HCT116 (cell line): Measurements from ENCODE around the gene SAMD13.

ENCODE experiments used
- CBX3 ChIP-seq: IDR thresholded peaks from 2 replicates; pipeline ENCODE4 v1.6.1; 2012; ENCODE audit warnings: low read depth
- TF ChIP-seq, protein P1 (sequence below), 3 experiments: fragments of 200-600 bp in 1 of 3; sonication (generic) in 1 of 3; IDR thresholded peaks in 2 of 3; conservative IDR thresholded peaks in 1 of 3; 2 replicates each; pipeline ENCODE4 v1.5.1; 2012 to 2017; ENCODE audit warnings: low read depth in 2 of 3, low read length in 2 of 3, antibody characterized with exemption in 1 of 3, borderline replicate concordance in 1 of 3, control low read depth in 1 of 3, mild to moderate bottlenecking in 1 of 3, mixed read lengths in 1 of 3, mixed run types in 1 of 3, moderate library complexity in 1 of 3; ENCODE audit not compliant: insufficient read depth in 1 of 3

DNA sequence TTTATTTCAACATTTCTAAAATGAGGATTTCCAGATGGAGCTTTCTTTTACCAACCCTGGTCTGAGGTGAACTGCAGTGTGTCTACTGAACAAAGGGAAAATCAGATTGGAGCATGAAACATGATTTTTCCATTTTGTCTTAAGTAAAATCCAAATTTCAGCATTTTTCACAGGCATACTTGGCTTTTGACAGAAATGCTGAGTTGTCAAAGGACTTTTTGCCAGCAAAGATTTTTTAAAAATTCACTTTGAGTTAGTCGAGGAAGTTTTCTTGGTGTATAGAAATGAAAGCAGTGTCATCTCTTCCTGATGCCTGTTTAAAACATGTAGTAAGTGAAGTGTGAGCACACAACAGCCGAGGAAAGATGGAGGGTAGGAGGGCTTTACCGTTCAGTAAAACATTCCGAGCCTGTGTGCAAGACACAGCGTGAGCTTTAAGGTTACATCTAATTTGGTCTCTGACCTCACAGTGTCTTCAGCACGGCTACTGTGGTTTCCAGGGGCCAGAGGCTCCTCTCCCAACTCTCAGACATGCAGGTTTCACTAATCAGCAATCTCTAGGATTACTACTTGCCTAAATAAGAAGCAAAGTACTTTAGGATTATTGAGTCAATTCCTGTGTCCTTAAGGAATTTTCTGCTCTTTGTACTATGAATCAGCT is 45.9 kb downstream of the SAMD13 start:
- TF ChIP-seq CBX3: no peak
- TF ChIP-seq, protein P1, sequence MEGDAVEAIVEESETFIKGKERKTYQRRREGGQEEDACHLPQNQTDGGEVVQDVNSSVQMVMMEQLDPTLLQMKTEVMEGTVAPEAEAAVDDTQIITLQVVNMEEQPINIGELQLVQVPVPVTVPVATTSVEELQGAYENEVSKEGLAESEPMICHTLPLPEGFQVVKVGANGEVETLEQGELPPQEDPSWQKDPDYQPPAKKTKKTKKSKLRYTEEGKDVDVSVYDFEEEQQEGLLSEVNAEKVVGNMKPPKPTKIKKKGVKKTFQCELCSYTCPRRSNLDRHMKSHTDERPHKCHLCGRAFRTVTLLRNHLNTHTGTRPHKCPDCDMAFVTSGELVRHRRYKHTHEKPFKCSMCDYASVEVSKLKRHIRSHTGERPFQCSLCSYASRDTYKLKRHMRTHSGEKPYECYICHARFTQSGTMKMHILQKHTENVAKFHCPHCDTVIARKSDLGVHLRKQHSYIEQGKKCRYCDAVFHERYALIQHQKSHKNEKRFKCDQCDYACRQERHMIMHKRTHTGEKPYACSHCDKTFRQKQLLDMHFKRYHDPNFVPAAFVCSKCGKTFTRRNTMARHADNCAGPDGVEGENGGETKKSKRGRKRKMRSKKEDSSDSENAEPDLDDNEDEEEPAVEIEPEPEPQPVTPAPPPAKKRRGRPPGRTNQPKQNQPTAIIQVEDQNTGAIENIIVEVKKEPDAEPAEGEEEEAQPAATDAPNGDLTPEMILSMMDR (IDR thresholded peaks at IDR 0.05 in 2 of 3, conservative IDR thresholded peaks at IDR 0.05 in 1 of 3; ENCODE audit: borderline replicate concordance in 1 of 3, insufficient read depth in 1 of 3, low read depth in 2 of 3, low read length in 2 of 3): no peak
